Mesendoderm (in vitro differentiated cells): Measurements from ENCODE around the gene LCLAT1.

ENCODE experiments used
- DNase-seq: peaks from one replicate; pipeline ENCODE4 v3.0.0; 2013
- H2AK5ac ChIP-seq: 2 replicates; pipeline ENCODE4 v1.6.1; 2013; ENCODE audit warnings: low read length, inconsistent platforms
- H2BK120ac ChIP-seq: 2 replicates; pipeline ENCODE4 v1.6.1; 2013; ENCODE audit warnings: low read depth, mild to moderate bottlenecking, low read length, moderate library complexity, mixed read lengths
- H2BK15ac ChIP-seq: replicated peaks from 2 replicates; pipeline ENCODE4 v1.6.1; 2013; ENCODE audit warnings: low read depth, mild to moderate bottlenecking, moderate library complexity
- H2BK5ac ChIP-seq: 2 replicates; pipeline ENCODE4 v1.6.1; 2013; ENCODE audit warnings: low read length, inconsistent platforms
- H3K18ac ChIP-seq: 2 replicates; pipeline ENCODE4 v1.6.1; 2013; ENCODE audit warnings: mild to moderate bottlenecking, low read length, mixed read lengths
- H3K23ac ChIP-seq: one replicate; pipeline ENCODE4 v1.6.1; 2013; ENCODE audit warnings: low read length
- H3K27ac ChIP-seq: 2 replicates; pipeline ENCODE4 v1.5.1; 2013; ENCODE audit warnings: low read depth, mild to moderate bottlenecking, inconsistent platforms, low read length, moderate library complexity
- H3K27me3 ChIP-seq: 2 replicates; pipeline ENCODE4 v1.6.1; 2013; ENCODE audit warnings: low read length, control low read depth, mild to moderate bottlenecking, inconsistent platforms; ENCODE audit not compliant: insufficient read depth, poor library complexity
- H3K36me3 ChIP-seq: 2 replicates; pipeline ENCODE4 v1.6.1; 2013; ENCODE audit warnings: low read length, inconsistent platforms; ENCODE audit not compliant: control insufficient read depth, insufficient read depth
- H3K4ac ChIP-seq: one replicate; pipeline ENCODE4 v1.6.1; 2013; ENCODE audit warnings: low read depth, mild to moderate bottlenecking, low read length, moderate library complexity
- H3K4me1 ChIP-seq: 2 replicates; pipeline ENCODE4 v1.6.1; 2013; ENCODE audit warnings: low read depth, low read length, inconsistent platforms; ENCODE audit not compliant: control insufficient read depth
- H3K4me2 ChIP-seq: 2 replicates; pipeline ENCODE4 v1.6.1; 2013; ENCODE audit warnings: low read length
- H3K4me3 ChIP-seq: 2 replicates; pipeline ENCODE4 v1.5.1; 2013; ENCODE audit warnings: mild to moderate bottlenecking, low read length
- H3K56ac ChIP-seq: one replicate; pipeline ENCODE4 v1.6.1; 2013; ENCODE audit warnings: low read length
- H3K79me1 ChIP-seq: 2 replicates; pipeline ENCODE4 v1.6.1; 2013; ENCODE audit warnings: low read length, inconsistent platforms
- H3K79me2 ChIP-seq: 2 replicates; pipeline ENCODE4 v1.6.1; 2013; ENCODE audit warnings: mild to moderate bottlenecking, low read length; ENCODE audit not compliant: control insufficient read depth, insufficient read depth
- H3K9ac ChIP-seq: 2 replicates; pipeline ENCODE4 v1.6.1; 2013; ENCODE audit warnings: low read length, inconsistent platforms
- H4K5ac ChIP-seq: one replicate; pipeline ENCODE4 v1.6.1; 2013; ENCODE audit warnings: low read length
- H4K8ac ChIP-seq: one replicate; pipeline ENCODE4 v1.6.1; 2013; ENCODE audit warnings: low read depth, mild to moderate bottlenecking, control low read depth, low read length, moderate library complexity
- WGBS: extraction: QIAGEN DNeasy Blood & Tissue Kit; methylation state at CpG from one replicate; pipeline ENCODE4 v1.1.7; 2013; ENCODE audit warnings: low lambda C conversion rate, missing lambda C conversion rate; ENCODE audit not compliant: insufficient coverage; ENCODE audit errors: extremely low coverage; 5-methylcytosine and 5-hydroxymethylcytosine counted together

LCLAT1 gene

DNA sequence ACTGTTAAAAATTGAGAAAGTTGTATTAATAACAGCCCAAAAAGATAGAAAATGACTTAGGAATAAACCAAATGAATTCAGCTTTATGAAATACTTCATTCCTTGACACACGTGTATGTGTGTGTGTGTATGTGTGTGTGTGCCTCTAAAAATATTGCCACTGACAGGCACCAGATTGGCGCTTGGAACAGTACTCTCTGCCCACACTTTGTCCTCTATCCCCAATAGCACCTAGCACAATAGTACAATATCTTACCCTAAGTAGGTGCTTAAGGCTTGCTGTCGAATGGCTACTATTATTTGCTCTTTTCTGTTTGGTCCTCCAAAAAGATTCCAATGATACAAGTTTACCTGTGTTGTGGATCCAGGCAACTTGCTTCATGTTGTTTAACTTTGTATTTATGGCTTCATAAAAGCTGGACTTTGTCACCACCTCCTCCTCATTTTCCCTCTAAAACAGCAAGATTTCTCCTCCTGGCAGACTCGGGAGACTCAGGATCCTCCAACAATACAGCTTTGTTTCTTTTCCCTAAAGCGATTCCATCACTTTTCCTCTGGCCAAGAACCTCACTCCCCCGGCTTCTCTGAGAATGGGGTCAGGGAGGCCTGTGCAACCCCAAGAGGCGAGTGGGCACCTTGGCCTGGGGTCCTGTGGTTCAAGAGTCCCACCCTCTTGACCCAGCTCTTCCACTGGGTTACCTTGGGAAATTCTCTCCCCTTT is 43.3 kb upstream of the LCLAT1 start:
- Histone ChIP-seq H3K27ac (no peak overlapping the region), H2BK5ac (no peak overlapping the region), H3K36me3 (no peaks in the 10 kb centered on the region), H2BK120ac (no peak overlapping the region), H3K79me2 (no peaks in the 10 kb centered on the region), H3K18ac (no peak overlapping the region), H2AK5ac (no peak overlapping the region), H4K5ac (no peak overlapping the region), H3K79me1 (no peaks in the 10 kb centered on the region), H4K8ac (no peak overlapping the region), H3K56ac (no peak overlapping the region), H3K4me3 (no peak overlapping the region), H2BK15ac (no peak overlapping the region), H3K23ac (no peak overlapping the region), H3K4me2 (no peak overlapping the region), H3K9ac (no peak overlapping the region), H3K27me3 (no peaks in the 10 kb centered on the region), H3K4me1 (peaks cover 2% of the 10 kb centered on the region), H3K4ac (no peak overlapping the region)
- DNase-seq, result no peak
- WGBS, result no CpG with 5 or more reads among the region's 7 CpGs

- H3K4ac ChIP-seq, result no peak overlapping the region
- H3K18ac ChIP-seq, result peak overlapping the region; percentile 42
- H2AK5ac ChIP-seq, result no peak overlapping the region
- no peak overlapping the region for H4K8ac ChIP-seq
- H3K4me1 ChIP-seq, result peaks cover 2% of the 10 kb centered on the region
- H2BK120ac ChIP-seq, result no peak overlapping the region
- H2BK5ac ChIP-seq, result no peak overlapping the region
- H3K27me3 ChIP-seq, result no peaks in the 10 kb centered on the region
- H3K23ac ChIP-seq, result no peak overlapping the region
- no peak overlapping the region for H2BK15ac ChIP-seq
- no peak overlapping the region for H3K27ac ChIP-seq
- no peaks in the 10 kb centered on the region for H3K79me2 ChIP-seq
- H3K9ac ChIP-seq, result no peak overlapping the region
- H3K36me3 ChIP-seq, result no peaks in the 10 kb centered on the region
- H3K56ac ChIP-seq, result no peak overlapping the region
- no CpG with 5 or more reads among the region's 12 CpGs for whole genome bisulfite sequencing
- H3K4me3 ChIP-seq, result no peak overlapping the region
- H3K4me2 ChIP-seq, result no peak overlapping the region
- no peaks in the 10 kb centered on the region for H3K79me1 ChIP-seq
- no peak overlapping the region for H4K5ac ChIP-seq
- peak; percentile 27 for DNase-seq
Measured at GRCh38 chr2:30404319-30405259, 42.5 kb upstream of the LCLAT1 start.

- no peak overlapping the region for H4K8ac ChIP-seq
- DNase-seq, result no peak
- no peak overlapping the region for H2AK5ac ChIP-seq
- no peaks in the 10 kb centered on the region for H3K79me2 ChIP-seq
- no peak overlapping the region for H2BK15ac ChIP-seq
- H3K4ac ChIP-seq, result no peak overlapping the region
- H2BK120ac ChIP-seq, result no peak overlapping the region
- H4K5ac ChIP-seq, result no peak overlapping the region
- no peaks in the 10 kb centered on the region for H3K36me3 ChIP-seq
- no peak overlapping the region for H3K56ac ChIP-seq
- H3K27ac ChIP-seq, result no peak overlapping the region
- H3K79me1 ChIP-seq, result no peaks in the 10 kb centered on the region
- H3K18ac ChIP-seq, result peak overlapping the region; percentile 18
- H3K9ac ChIP-seq, result no peak overlapping the region
- H3K4me3 ChIP-seq, result no peak overlapping the region
- no peak overlapping the region for H2BK5ac ChIP-seq
- no peak overlapping the region for H3K4me2 ChIP-seq
- WGBS, result no CpG with 5 or more reads among the region's 1 CpG
- H3K23ac ChIP-seq, result no peak overlapping the region
- H3K27me3 ChIP-seq, result no peaks in the 10 kb centered on the region
- H3K4me1 ChIP-seq, result peaks cover 2% of the 10 kb centered on the region
Measured at GRCh38 chr2:30405260-30405605, 41.8 kb upstream of the LCLAT1 start.

DNA sequence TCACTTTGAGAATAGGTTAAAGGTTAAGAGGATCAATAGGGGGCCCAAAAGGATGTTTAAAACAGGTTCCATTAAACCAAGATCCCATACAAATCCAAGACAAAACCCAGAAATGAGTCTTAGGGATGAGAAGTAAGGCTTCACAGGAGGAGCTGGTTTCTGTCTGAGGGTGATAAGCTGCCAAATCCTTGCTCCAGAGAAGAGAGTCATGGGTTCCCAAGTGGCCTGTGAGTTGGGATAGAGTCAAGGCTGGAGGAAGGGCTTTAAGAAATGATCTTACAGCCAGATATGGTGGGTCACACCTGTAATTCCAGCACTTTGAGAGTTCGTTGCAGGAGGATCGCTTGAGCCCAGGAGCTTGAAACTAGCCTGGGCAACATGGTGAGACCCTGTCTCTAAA is 40.2 kb upstream of the LCLAT1 start:
- H3K27me3 ChIP-seq, result no peaks in the 10 kb centered on the region
- H3K23ac ChIP-seq, result no peak overlapping the region
- H3K4me3 ChIP-seq, result no peak overlapping the region
- H3K36me3 ChIP-seq, result no peaks in the 10 kb centered on the region
- H3K56ac ChIP-seq, result no peak overlapping the region
- H3K27ac ChIP-seq, result no peak overlapping the region
- no peak overlapping the region for H3K9ac ChIP-seq
- H3K4ac ChIP-seq, result no peak overlapping the region
- no peaks in the 10 kb centered on the region for H3K79me2 ChIP-seq
- H3K18ac ChIP-seq, result no peak overlapping the region
- H3K79me1 ChIP-seq, result no peaks in the 10 kb centered on the region
- no peak overlapping the region for H4K5ac ChIP-seq
- H2BK5ac ChIP-seq, result no peak overlapping the region
- H2AK5ac ChIP-seq, result no peak overlapping the region
- H3K4me1 ChIP-seq, result peaks cover 2% of the 10 kb centered on the region
- no peak overlapping the region for H3K4me2 ChIP-seq
- no CpG with 5 or more reads among the region's 2 CpGs for WGBS
- H2BK120ac ChIP-seq, result no peak overlapping the region
- H2BK15ac ChIP-seq, result no peak overlapping the region
- no peak overlapping the region for H4K8ac ChIP-seq
- no peak for DNase-seq

GRCh38 chr2:30408961-30409387 is 38.1 kb upstream of the LCLAT1 start:
- Histone ChIP-seq H3K27ac (no peak overlapping the region), H3K9ac (no peak overlapping the region), H3K27me3 (no peaks in the 10 kb centered on the region), H3K79me2 (no peaks in the 10 kb centered on the region), H3K23ac (no peak overlapping the region), H2AK5ac (no peak overlapping the region), H4K5ac (no peak overlapping the region), H3K4me1 (peaks cover 2% of the 10 kb centered on the region), H2BK120ac (no peak overlapping the region), H3K4ac (no peak overlapping the region), H3K18ac (no peak overlapping the region), H3K4me3 (no peak overlapping the region), H3K4me2 (no peak overlapping the region), H2BK15ac (no peak overlapping the region), H4K8ac (no peak overlapping the region), H3K36me3 (no peaks in the 10 kb centered on the region), H2BK5ac (no peak overlapping the region), H3K56ac (no peak overlapping the region), H3K79me1 (no peaks in the 10 kb centered on the region)
- peak; percentile 28 for DNase-seq
